NCI-H2107 treated with DMSO at 0.1 percent for 48 hours (cell line): ENCODE results near the gene VWA8.
A peak's percentile ranks its signal among the peaks of the same experiment; 100 is the strongest.
"Not testable (repeated sequence)": the region's sequence is repeated elsewhere in the genome, so short reads cannot be mapped to it uniquely, and the experiment has no call there.

Experiments
- DNase-seq: peaks from one replicate; lab custom pipeline; 2025; ENCODE audit not compliant: unreplicated experiment; lab: John Stamatoyannopoulos, UW

Gene VWA8

GRCh38 chr13:41542281-41542680 is 418.6 kb downstream of the VWA8 start:
- no peak for DNase-seq

- no peak for DNase-seq
Observed at GRCh38 chr13:41541142-41541938, 419.6 kb downstream of the VWA8 start.

DNA sequence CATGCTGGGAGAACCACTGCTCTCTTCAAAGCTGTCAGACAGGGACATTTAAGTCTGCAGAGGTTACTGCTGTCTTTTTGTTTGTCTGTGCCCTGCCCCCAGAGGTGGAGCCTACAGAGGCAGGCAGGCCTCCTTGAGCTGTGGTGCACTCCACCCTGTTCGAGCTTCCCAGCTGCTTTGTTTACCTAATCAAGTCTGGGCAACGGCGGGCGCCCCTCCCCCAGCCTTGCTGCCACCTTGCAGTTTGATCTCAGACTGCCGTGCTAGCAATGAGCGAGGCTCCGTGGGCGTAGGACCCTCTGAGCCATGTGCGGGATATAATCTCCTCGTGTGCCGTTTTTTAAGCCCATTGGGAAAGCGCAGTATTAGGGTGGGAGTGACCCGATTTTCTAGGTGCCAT is 420.7 kb downstream of the VWA8 start:
- not testable (repeated sequence) for DNase-seq

DNA sequence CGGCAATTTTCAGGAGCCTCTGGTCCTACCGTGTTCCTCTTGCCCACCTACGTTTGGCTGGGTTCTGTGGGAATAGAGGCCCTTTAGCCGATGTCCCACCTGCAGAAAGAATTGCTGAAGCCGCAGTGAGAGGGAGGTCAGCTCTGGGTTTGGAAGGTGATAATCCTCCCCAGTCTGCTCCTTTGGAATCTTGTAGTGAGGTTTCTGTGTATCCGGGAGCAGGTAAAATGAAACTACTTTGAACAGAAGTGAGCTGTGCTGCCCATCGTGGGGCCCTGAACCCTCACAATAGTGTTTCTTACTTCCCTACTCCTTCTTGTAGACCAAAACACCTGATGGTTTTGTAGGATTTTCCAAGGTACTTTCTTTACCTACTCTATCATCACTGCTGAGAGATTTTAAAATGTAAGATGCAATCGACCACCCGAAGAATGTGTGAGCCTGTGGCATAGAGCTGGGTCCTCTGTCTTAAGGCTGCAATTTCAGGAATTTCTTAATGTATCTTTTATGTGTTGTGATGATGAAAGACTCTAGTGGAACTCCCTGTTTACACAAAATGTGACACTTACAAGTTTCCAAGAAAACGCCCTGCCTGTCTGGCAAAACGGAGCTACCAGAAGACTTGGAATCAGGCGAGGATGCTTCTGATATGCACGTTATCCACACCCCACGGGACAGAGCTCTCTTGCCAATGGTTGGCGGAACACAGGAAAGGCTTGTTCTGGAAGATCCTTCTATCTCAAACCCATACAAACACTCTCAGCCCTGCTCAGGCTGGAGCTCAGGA is 427.4 kb downstream of the VWA8 start:
- no peak for DNase-seq

- DNase-seq = no peak
Observed at GRCh38 chr13:41528021-41528420, 432.9 kb downstream of the VWA8 start.

GRCh38 chr13:41520660-41521630 is 440.0 kb downstream of the VWA8 start:
- peak; percentile 66 for DNase-seq

- DNase-seq = no peak
Observed at GRCh38 chr13:41520016-41520659, 440.8 kb downstream of the VWA8 start.
